OCI-LY7 (cell line): Measurements from ENCODE around the gene FOXO6. TPM values are rescaled to one million over a fixed set of nuclear protein-coding genes. Genes with fewer than 3 reads are reported as not detected.

ENCODE experiments used
- BruUV-seq: library from RNA; stranded (reverse); fragments of 400-500 nt; replicated peaks from 2 replicates; lab custom pipeline; 2021; lab: Mats Ljungman, UMichigan
- CTCF ChIA-PET: fragments of 300-600 bp; sonication (Branson Sonifier 250); formaldehyde crosslinking; loops from one replicate; lab custom pipeline; 2022; ENCODE audit warnings: antibody characterized with exemption; ENCODE audit not compliant: unreplicated experiment; lab: Charles Lee
- POLR2A ChIA-PET: fragments of 300-600 bp; sonication (Branson Sonifier 250); formaldehyde crosslinking; loops from one replicate; lab custom pipeline; 2022; ENCODE audit warnings: antibody characterized with exemption; lab: Charles Lee
- DNase-seq: peaks from one replicate; pipeline ENCODE4 v3.0.0-alpha.2; 2015; ENCODE audit warnings: low spot score
- H2AFZ ChIP-seq: fragments of 200-600 bp; sonication (generic), shearing (Covaris generic); 2 replicates; pipeline ENCODE4 v1.6.1; 2014; ENCODE audit warnings: mild to moderate bottlenecking, antibody characterized with exemption, low read length, moderate library complexity
- H3K27ac ChIP-seq: fragments of 200-600 bp; sonication (generic); 2 replicates; pipeline ENCODE4 v1.5.1; 2014; ENCODE audit warnings: mixed run types, low read depth, mild to moderate bottlenecking, moderate library complexity, low read length, inconsistent platforms; ENCODE audit not compliant: poor library complexity, severe bottlenecking
- H3K36me3 ChIP-seq: fragments of 200-600 bp; sonication (generic); 2 replicates; pipeline ENCODE4 v1.6.1; 2014; ENCODE audit warnings: mild to moderate bottlenecking, antibody characterized with exemption, low read length, moderate library complexity, mixed read lengths; ENCODE audit not compliant: insufficient read depth
- H3K4me1 ChIP-seq: fragments of 200-600 bp; sonication (generic); 2 replicates; pipeline ENCODE4 v1.5.1; 2014; ENCODE audit warnings: mild to moderate bottlenecking, low read length; ENCODE audit not compliant: insufficient read depth, poor library complexity, severe bottlenecking
- H3K4me2 ChIP-seq: fragments of 200-600 bp; sonication (generic); 2 replicates; pipeline ENCODE4 v1.6.1; 2014; ENCODE audit warnings: mild to moderate bottlenecking, low read length
- H3K4me3 ChIP-seq: fragments of 200-600 bp; sonication (generic); 2 replicates; pipeline ENCODE4 v1.5.1; 2014; ENCODE audit warnings: mild to moderate bottlenecking, low read depth, low read length; ENCODE audit not compliant: poor library complexity, severe bottlenecking
- H3K79me2 ChIP-seq: fragments of 200-600 bp; sonication (generic); 2 replicates; pipeline ENCODE4 v1.6.1; 2016; ENCODE audit warnings: low read depth, mild to moderate bottlenecking, low read length, moderate library complexity, mixed read lengths; ENCODE audit not compliant: insufficient read depth
- H3K9me2 ChIP-seq: fragments of 200-600 bp; sonication (generic); 2 replicates; pipeline ENCODE4 v1.6.1; 2016; ENCODE audit warnings: mild to moderate bottlenecking, low read length, mixed read lengths; ENCODE audit not compliant: insufficient read depth
- H3K9me3 ChIP-seq: fragments of 200-600 bp; sonication (generic); 2 replicates; pipeline ENCODE4 v1.6.1; 2014; ENCODE audit warnings: mild to moderate bottlenecking, mixed run types, low read length, mixed read lengths
- H4K20me1 ChIP-seq: fragments of 200-600 bp; sonication (generic); 2 replicates; pipeline ENCODE4 v1.6.1; 2014; ENCODE audit warnings: mild to moderate bottlenecking, antibody characterized with exemption, low read length, moderate library complexity, mixed read lengths; ENCODE audit not compliant: insufficient read depth
- CTCF ChIP-seq: fragments of 200-600 bp; sonication (generic); conservative IDR thresholded peaks from 2 replicates; pipeline ENCODE4 v1.5.1; 2014; ENCODE audit warnings: mild to moderate bottlenecking, antibody characterized with exemption, low read length, moderate library complexity, mixed read lengths
- EZH2phosphoT487 ChIP-seq: fragments of 200-600 bp; sonication (generic); IDR thresholded peaks from 2 replicates; pipeline ENCODE4 v1.6.1; 2018; ENCODE audit warnings: low read depth, borderline replicate concordance, mild to moderate bottlenecking, mixed run types, antibody characterized with exemption, low read length, moderate library complexity, mixed read lengths
- intact Hi-C: fragments of 100-400 bp; cut with micrococcal nuclease; formaldehyde crosslinking; loops from one replicate; pipeline ENCODE4 v1.10.0; 2022; ENCODE audit not compliant: unreplicated experiment
- total RNA-seq, 2 experiments: library from RNA; depleted of rRNA in 1 of 2; stranded (reverse); fragments of >200 nt in 1 of 2; shearing (Covaris generic) in 1 of 2; gene quantifications; 2 replicates each; pipeline ENCODE4 v1.2.3, GENCODE V29; 2014 to 2022

The FOXO6 gene
- total RNA-seq, 2 experiments from 2014 or later: not detected

- no peak overlapping the region for H3K4me2 ChIP-seq
- no peak overlapping the region for H3K4me3 ChIP-seq
- ChIA-PET CTCF (no interaction called here), POLR2A (no interaction called here)
- H4K20me1 ChIP-seq: no peaks in the 10 kb centered on the region
- intact Hi-C loops: no loop called here
- TF ChIP-seq EZH2phosphoT487: no peak
- TF ChIP-seq CTCF: no peak
- H3K27ac ChIP-seq: no peak overlapping the region
- no TSS peak for BruUV-seq
- no peaks in the 10 kb centered on the region for H3K4me1 ChIP-seq
- H3K79me2 ChIP-seq: no peaks in the 10 kb centered on the region
- H3K36me3 ChIP-seq: no peaks in the 10 kb centered on the region
- H2AFZ ChIP-seq: no peak overlapping the region
- DNase-seq: peak; percentile 10
- H3K9me2 ChIP-seq: no peaks in the 10 kb centered on the region
- no peaks in the 10 kb centered on the region for H3K9me3 ChIP-seq
Measured at GRCh38 chr1:41322101-41322661, 39.1 kb upstream of the FOXO6 start.

GRCh38 chr1:41322835-41323234, 38.4 kb upstream of the FOXO6 start:
- Histone ChIP-seq H4K20me1 (no peaks in the 10 kb centered on the region), H3K4me2 (no peak overlapping the region), H3K79me2 (no peaks in the 10 kb centered on the region), H3K27ac (no peak overlapping the region), H3K4me1 (no peaks in the 10 kb centered on the region), H3K36me3 (no peaks in the 10 kb centered on the region), H3K9me3 (no peaks in the 10 kb centered on the region), H2AFZ (no peak overlapping the region), H3K4me3 (no peak overlapping the region), H3K9me2 (no peaks in the 10 kb centered on the region)
- POLR2A ChIA-PET: no interaction called here
- intact Hi-C loops: loop anchor here (1.0 kb wide), 1 partner anchor 94 kb away; no protein-coding TSS in a partner anchor
- CTCF ChIA-PET: no interaction called here
- BruUV-seq: no TSS peak
- TF ChIP-seq CTCF (peak; percentile 70), EZH2phosphoT487 (no peak)
- peak; percentile 41 for DNase-seq

GRCh38 chr1:41323243-41323642, 38.0 kb upstream of the FOXO6 start:
- CTCF ChIA-PET: no interaction called here
- no peak overlapping the region for H3K4me2 ChIP-seq
- no peak for TF ChIP-seq EZH2phosphoT487
- peak; percentile 9; the same call in 1 of the 2 replicates for TF ChIP-seq CTCF
- intact Hi-C loops: loop anchor here (1.0 kb wide), 1 partner anchor 94 kb away; no protein-coding TSS in a partner anchor
- no peaks in the 10 kb centered on the region for H3K36me3 ChIP-seq
- no peak overlapping the region for H2AFZ ChIP-seq
- no peak for DNase-seq
- POLR2A ChIA-PET: interaction anchor here (1.1 kb wide), 1 partner anchor 9 kb away, joined by 3 read pairs; no protein-coding TSS in a partner anchor
- H4K20me1 ChIP-seq: no peaks in the 10 kb centered on the region
- H3K4me3 ChIP-seq: no peak overlapping the region
- BruUV-seq: no TSS peak
- no peaks in the 10 kb centered on the region for H3K4me1 ChIP-seq
- H3K9me3 ChIP-seq: no peaks in the 10 kb centered on the region
- no peaks in the 10 kb centered on the region for H3K9me2 ChIP-seq
- H3K27ac ChIP-seq: no peak overlapping the region
- no peaks in the 10 kb centered on the region for H3K79me2 ChIP-seq
